HG02943 (cell line): ENCODE measurements around the gene FOXP1.

Experiments
- ATAC-seq: cut with Tn5 transposase; IDR thresholded peaks from one replicate; pipeline ENCODE4 v1.9.1; 2021; ENCODE audit warnings: mild to moderate bottlenecking, low read depth, moderate library complexity; ENCODE audit not compliant: unreplicated experiment

FOXP1 gene

GRCh38 chr3:71589132-71589531 is 5.6 kb upstream of the FOXP1 start:
- no peak for ATAC-seq

GRCh38 chr3:71587958-71588357 is 4.4 kb upstream of the FOXP1 start:
- ATAC-seq: no peak

DNA sequence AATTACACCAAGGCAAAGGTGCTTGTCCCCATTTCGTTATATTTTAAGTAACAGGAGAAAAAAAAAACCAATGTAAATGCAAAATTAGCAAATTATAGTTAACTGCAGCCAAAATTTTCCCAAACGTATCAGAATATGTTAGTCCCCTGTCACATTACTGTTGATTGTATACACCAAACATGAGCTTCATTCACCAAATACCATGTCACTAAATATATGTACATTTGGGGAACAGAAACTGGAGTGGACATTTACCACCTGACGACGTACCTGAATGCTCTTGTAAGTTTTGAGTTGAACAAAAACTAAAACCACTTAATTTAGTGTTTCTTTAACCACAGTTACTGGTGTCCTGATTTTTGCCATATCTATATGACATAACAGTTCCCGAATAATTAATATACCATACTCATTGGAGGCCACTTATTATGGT is 3.3 kb upstream of the FOXP1 start:
- ATAC-seq: no peak

DNA sequence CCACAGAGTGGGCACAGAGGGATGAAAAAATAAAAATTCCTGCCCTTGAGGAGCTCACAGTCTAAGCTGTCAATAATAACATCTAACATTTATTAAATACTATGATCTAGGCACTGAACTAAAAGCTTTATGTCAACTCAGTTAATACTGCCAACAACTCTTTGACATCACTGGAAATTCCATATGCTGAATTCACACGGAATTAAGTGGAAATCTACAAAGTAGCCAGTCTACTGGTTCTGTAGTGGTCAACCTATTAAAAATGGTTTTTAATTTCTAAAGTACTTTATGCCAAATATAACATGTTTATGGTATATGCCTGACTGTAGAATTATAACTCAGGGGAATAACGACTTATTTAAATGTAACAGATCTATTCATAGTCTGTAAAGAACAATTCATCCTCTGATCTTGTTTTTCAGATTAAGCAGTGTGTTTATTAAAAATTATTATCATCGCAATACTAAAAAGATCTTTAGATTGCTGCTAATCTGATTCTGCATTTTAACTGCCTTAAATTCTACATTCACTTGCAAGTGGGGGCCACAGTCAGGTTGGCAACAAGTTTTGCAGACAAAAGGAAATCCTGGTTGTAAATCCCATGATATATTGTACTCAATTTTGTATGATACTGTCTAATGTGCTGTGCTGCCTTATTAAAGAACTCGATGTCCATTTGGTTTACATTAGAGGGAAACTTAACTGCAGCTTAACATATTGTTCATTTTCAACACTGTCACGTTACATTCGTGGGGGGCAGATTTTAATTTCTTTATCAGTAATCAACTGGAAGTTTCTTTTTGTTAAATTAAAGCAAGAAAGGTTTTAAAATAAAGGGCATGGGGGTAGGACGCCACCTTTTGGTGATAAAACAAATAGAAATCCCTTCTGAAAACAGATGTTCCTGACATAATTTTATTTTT is 2.6 kb upstream of the FOXP1 start:
- ATAC-seq: no peak

DNA sequence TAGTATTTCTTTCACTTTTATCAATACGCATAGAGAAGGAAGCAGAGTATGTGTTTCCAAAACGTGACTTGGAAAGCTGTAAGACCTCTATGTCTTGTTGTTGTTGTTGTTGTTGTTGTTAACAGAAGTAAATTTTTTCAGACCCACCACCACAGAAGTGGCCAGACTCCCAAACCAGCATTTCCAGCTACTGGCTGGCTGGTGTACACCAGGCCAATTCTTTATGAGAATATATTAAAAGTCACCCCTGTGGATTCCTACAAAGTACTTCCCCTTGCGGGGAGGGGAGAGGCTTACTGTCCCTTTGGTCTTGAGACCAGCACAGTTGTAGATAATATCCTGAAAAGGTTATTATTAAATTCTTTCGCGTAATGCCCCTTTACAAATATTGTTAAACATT is 1.6 kb upstream of the FOXP1 start:
- ATAC-seq: no peak

- ATAC-seq: no peak
Measured at GRCh38 chr3:71584394-71585011, 975 bp upstream of the FOXP1 start.

GRCh38 chr3:71582612-71583565 is 639 bp downstream of the FOXP1 start:
- ATAC-seq: no peak

- no peak for ATAC-seq
Measured at GRCh38 chr3:71582036-71582611, 1.4 kb downstream of the FOXP1 start.

GRCh38 chr3:71581457-71582035 is 2.0 kb downstream of the FOXP1 start:
- no peak for ATAC-seq

DNA sequence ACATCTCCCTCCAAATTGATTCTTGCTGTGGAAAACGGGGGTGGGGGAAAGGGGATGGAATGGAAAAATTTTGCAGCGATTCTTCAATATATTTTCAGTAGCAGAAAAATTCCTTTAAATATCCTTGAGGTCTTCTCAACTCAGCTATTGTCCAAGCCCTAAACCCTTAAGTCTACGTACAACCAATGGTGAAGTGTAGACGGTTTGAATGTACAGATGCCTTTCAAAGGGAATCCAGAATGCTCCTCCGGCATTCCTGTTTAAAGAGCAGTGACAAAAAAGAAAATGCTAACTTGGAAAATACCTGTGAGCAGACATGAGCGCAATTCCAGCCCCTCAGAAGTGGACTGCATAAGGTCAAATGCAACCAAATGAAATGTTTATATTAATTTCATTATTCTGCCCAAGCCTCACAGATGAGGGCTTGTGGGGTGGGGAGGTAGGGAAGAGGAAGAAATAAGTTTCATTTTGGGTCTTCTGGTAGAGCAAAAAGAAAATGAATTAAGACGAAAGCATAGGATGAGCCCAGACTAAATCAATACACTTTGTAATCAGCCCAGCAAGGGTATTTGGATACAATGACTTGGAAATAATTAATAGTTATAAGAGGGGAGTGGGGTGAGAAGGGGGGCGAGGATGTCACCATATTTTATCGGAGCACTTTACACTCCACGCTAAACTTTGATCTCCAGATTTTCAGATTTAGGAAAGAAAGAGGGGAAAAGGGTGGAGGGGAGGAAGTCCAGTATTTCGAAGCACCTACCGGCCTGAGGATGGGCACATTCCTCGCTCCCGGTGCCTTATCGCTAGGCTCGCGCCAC is 2.7 kb downstream of the FOXP1 start:
- no peak for ATAC-seq

DNA sequence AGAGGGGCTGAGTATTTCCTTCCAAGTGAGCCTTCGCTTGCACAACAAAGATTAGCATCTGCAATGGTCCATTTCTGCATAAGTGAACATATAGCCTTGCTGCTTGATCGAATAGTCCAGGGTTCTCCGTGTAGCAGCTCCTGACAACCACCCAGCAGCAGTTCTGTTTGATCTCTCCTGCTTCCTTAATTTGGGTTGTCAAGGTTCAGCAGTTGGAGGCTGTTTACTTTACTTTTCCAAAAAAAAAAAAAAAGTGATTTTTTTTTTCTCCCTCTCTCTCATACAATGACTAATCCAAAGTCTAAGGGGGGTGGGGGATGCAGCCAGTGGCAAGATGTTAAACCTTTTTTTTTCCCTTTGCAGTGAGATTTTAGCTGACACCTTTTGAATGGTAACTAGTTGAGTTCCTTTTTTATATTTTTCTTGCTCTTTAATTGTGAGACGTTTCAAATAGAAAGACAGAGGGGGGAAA is 3.6 kb downstream of the FOXP1 start:
- no peak for ATAC-seq

GRCh38 chr3:71579326-71579934 is 4.1 kb downstream of the FOXP1 start:
- ATAC-seq: no peak

GRCh38 chr3:71578054-71578751 is 5.3 kb downstream of the FOXP1 start:
- ATAC-seq: no peak

DNA sequence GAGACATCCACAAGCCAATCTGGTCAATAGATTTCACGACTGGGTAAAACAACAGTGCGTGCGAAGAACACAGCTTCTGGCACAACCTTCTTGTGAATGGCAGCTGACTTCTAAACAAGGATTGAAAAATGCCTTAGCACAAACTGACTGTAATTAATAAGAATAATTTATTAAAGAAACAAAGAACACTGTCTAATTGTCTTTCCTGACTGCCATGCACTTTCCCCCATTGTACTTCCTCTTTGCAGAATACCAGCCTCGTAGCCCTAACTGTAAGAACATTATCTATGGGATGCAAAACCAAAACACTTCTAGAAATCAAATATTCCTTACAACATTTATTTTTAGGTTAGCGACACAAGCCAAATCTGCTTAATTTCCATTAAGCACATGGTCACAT is 6.5 kb downstream of the FOXP1 start:
- no peak for ATAC-seq

GRCh38 chr3:71575433-71575832 is 8.1 kb downstream of the FOXP1 start:
- ATAC-seq: no peak

DNA sequence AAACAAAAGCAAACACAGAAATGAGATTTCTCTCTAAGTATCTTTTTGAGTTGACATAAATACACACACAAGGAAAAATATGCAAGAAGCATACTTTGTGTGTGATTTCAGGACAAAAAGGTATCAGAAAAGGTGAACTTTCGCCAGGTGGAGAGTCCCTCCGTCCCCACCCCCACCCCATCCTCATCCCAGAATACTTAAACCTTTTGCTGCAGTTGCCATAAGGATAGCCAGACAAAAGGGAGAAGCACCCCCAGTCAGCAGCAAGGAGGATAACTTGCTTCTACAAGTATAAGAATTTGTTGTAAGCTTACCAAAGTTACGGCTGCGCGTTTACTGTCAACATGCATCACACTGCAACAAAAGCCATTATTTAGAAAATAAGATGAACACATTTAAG is 10.3 kb downstream of the FOXP1 start:
- no peak for ATAC-seq

GRCh38 chr3:71570546-71570945 is 13.0 kb downstream of the FOXP1 start:
- no peak for ATAC-seq

DNA sequence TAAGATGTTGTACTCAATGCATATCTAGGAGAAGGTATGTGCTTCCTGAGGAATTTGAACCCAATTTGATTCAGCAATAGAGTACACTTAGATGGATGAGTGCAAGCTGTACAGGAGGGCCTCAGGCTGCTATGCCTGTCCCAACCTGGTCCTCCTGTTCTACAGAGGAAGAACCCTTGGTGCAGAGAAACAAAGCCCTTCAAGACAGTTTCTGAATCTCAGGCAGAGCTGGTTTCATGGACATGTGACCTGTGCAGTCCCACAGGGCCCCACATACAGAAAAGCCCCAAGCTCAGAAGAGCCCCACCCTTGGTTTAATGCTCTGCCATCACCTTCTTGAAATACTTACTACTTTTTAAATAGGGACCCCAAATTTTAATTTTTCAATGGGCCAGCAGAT is 15.3 kb downstream of the FOXP1 start:
- no peak for ATAC-seq
